Stimulated activated CD8-positive, alpha-beta memory T cell treated with anti-CD3 and anti-CD28 coated beads, Interleukin-2, amount 100 ng/mL, for 48 hours (primary cell): ENCODE measurements around the gene TMEM269.

Source experiments
- DNase-seq, 2 donors: peaks; one replicate each; pipeline ENCODE4 v3.0.0-alpha.2; 2020; ENCODE audit warnings: low read depth in 2 of 2

TMEM269 gene

DNA sequence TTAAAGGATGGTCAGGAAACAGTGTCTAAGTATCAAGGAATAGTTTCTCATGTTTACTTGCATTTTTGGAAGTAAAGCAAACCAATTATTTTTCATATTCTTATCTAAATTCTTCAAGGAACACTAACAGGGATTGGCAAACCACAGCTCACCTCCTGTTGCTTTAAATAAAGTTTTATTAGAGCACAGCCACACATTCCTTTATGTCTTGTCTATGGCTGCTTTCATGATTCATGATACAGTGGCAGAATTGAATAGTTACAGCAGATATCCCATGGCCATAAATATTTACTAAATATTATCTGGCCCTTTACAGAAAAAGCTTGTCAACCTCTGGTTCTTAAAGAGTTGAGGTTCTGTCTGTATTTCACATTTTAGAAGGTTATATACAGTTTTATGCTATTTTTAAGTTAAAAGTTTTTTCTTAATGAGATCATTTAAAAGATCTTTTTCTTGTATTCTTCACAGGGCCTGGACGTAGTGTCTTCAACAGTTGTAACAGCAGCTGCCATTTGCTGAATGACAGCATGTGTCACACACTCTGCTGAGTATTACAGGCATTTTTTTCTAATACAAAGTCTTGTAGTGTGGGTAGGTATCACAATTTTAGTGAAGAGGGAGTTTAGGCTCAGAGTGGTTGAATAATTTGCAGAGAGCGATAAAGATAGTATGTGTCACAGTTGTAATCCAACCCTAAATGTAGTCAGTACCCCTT lies 64.2 kb downstream of the TMEM269 start:
- DNase-seq, result no peak

DNA sequence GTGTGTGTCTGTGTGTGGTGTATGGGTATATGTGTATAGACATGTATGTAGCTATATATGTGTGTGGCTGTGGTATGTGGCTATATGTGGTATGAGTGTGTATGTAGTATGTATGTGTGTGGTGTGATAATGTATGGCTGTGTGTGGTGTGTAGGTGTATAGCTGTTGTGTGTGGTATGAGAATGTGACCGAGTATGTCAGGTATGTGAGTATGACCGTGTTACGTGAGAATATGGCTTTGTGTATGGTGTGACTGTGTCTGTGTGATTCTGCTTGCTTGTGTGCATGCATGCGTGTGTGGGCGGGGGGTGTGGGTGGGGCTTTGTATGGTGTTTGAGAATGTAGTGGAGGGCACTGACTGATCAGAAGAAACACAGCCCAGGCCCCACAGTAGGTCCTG lies 65.2 kb downstream of the TMEM269 start:
- DNase-seq, result no peak
